CD4-positive, alpha-beta T cell treated with Interferon alpha-2 for 1 hour (primary cell): Measurements from ENCODE around the gene FOXN3.
A peak's percentile ranks its signal among the peaks of the same experiment; 100 is the strongest.
"Not testable (repeated sequence)": the region's sequence is repeated elsewhere in the genome, so short reads cannot be mapped to it uniquely, and the experiment has no call there.

Experiments used
- DNase-seq, 2 donors: peaks; one replicate each; pipeline ENCODE4 v3.0.0-alpha.2; 2020 to 2022

Gene FOXN3

GRCh38 chr14:89158104-89158503 is 258.9 kb downstream of the FOXN3 start:
- DNase-seq: not testable (repeated sequence)

DNA sequence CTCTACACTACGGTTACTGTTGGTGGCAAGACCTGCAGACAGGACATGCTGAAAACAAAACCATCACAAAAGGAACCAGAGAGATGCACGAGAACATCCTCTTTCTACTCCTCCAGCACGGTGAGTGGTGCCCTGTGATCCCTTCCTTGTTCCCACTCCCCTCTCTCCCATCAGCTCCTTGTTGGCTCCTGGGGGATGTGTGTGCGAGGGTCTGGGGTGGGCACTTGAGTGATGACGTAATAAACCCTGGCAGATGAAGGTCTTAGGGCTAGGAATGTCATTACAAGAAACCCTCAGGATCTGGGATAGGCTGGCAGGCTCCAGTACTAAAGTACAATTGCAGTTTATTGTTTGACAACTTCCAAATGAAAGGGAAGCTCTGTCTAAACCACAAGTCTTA is 261.5 kb downstream of the FOXN3 start:
- DNase-seq: no peak

DNA sequence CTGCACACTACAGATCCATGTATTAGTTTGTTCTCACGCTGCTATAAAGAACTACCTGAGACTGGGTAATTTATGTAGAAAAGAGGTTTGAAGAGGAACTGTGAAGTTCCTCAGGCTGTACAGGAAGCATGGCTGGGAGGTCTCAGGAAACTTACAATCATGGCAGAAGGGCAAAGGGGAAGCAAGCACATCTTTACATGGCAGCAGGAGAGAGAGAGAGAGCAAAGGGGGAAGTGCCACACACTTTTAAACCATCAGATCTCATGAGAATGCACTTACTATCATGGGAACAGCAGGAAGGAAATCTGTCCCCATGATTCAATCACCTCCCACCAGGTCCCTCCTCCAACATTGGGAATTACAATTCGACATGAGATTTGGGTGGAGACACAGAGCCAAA is 265.3 kb downstream of the FOXN3 start:
- not testable (repeated sequence) for DNase-seq

- no peak for DNase-seq
These were observed 270.8 kb downstream of the FOXN3 start for GRCh38 chr14:89146274-89146673.

DNA sequence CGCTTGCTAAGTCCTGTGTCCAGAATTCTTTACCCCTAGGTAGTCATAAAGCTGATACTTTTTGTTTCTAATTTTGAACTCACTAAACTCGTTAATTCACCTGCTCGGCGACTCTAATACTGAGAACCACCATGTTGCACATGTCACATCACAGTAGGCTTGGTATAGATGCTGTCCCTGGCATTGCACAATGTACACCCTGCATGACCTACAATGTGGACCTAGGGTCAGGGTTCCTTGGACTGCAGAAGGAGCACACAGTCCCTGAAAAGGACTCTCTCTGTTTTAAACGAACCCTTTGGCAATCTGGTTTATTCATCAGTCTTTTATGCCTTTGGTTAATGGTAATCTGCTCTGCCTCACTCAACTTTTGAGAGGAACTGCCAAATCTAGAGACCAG is 272.4 kb downstream of the FOXN3 start:
- no peak for DNase-seq

DNA sequence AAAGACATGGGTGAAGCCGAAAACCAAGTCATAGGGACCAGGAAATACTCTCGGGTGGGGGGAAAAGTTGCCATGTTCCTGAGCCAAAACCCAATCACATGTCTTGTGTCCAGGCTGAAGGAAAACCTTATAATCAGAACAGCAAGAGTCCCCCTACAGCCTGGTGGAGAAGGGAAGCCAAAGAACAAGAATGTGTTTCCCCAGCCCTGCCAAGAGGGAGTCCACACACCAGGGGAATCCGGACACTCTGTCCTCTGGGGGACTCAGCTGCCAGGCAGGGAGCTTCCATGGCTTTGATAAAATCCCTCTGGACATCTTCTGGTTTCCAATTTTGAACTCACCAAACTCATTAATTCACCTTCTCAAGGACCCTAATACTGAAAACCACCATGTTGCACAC is 273.0 kb downstream of the FOXN3 start:
- DNase-seq: no peak

DNA sequence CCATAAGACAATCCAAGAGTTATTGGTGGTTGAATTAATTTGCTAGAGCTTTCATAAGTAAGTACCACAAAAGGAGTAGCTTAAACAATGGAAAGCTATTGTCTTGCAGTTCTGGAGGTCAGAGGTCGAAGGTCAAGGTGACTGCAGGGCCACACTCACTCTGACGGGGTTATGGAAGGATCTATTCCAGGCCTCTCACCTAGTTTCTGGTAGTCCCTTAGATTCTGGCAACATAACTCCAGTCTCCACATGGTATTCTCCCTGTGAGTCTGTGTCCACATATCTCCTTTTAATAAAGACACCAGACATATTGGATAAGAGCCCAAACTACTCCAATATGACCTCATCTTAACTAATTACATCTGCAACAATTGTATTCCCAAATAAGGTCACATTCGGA is 273.4 kb downstream of the FOXN3 start:
- DNase-seq: no peak

DNA sequence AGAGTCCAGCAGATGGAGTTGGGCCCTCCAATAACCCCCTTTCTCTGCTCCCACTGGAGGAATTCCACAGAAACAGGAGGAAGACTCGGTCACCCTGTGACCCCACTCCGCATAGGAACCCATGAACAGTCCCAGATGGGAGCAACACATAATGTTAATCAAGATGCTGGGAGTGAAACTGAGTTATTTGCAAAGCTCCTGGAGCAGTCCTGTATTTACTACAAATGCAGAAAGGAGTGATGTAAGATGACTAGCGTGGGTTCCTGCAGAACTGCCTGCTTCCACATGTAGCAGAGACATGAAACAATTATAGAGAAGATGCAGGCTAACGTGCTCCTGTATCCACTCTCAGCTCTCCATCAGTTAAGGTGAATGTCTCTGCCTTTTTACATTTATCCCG is 274.7 kb downstream of the FOXN3 start:
- no peak for DNase-seq

DNA sequence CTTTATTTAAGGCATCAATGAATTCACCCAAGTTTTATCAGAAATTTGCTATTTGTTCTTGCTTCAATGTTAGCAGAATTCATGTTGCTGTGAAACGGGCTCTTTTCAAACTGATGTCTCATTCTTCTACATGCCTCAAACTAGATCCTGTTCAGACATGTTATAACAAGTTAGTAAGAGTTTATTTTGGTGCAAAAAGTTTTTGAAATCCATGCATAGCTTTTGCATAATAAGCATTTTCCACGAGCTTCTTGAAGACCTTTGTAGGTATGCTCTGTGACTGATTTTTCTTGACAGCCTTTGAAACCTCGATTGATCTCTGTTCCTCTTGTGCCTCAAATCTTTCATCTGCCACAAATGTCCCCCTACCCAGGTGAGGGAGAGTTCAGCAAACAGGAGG is 275.2 kb downstream of the FOXN3 start:
- DNase-seq: no peak

- DNase-seq: no peak
These were observed 276.7 kb downstream of the FOXN3 start for GRCh38 chr14:89140326-89140725.

DNA sequence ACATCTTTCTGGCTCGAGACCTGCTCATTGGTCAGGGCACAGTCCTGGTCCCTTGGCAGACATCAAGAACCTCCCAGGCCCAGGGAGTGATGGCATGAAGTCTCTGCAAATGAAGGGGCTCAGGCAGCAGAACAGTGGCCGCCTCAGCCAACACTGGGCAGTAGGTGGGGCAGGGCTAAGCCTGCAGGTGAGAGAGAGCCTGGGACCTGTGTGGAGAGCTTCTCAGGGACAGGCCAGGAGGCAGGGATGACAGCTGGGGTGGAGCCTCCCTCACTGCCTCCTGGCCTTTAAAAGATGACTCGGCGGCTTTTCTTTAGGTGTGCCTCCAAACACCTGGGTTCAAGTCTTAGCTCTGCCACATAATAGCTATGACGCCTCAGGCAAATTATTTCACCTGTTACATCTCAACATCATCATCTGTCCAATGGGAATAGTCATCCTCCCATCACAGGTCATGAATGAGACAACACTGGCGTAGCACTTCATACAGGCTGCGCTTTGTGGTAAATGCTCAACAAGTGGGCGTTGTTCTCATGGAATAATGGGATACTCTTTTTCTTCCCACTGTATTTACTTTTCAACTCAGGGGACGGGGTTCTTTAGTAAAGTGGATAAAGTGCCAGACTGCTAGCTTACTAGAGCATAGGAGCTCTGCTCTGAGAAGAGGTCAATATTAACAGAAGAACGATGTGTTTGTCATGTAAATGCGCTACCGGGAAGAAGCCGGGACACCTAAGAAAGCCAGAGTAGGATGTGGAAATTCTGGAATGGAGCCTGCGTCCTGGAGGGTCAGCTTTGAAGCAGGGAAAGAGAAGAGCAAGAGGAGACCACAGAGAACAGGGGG is 277.4 kb downstream of the FOXN3 start:
- no peak for DNase-seq

DNA sequence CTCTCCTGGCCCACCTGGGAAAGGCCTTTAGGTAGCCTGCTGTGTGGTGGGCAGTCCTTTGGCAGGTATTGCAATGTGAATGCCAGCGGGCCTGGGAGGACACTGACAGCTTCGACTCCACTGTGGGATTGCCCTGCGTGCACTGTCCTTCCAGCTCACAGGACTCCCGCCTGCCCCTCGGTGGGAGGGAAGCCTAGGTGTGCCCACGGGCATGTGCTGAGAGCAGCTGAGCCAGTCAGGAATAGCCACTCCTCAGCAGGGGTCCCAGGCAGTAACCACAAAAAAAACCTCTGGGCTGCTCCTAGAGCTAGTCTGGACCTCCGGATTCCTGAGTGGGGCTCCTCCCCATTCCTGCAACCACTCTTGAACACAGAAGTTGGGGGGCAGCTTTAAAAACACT is 278.2 kb downstream of the FOXN3 start:
- no peak for DNase-seq

DNA sequence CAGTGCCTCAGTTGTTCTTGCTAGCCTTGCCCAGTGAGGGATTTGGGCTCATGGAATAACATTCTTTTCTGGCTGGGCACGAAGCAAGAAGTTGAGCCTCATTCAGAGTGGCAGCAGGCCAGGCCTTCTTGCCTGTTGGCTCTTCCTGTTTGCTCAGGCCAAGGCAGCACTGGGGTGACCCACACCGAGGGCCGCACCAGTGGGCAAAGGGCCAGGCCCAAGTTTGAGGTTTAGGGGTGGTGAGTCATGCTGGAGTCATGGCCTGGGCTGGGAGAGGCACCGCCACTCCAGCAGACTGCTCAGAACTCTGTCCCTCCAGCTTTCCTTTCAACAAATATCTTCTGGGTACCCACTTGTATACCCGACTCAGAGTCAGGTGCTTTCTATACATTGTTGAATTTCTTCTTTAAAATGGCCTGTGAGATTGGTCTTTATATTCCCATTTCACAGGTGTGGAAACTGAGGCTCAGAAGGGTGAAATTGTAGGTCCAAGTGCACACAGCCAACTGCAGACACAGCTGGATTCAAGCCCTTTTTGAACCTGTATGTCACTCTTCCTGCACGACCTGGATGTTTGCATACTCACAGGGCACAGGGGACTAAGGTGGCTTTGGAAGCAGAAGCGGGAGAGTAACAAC is 279.4 kb downstream of the FOXN3 start:
- DNase-seq: peak in 1 of 2 donors; percentile 32

DNA sequence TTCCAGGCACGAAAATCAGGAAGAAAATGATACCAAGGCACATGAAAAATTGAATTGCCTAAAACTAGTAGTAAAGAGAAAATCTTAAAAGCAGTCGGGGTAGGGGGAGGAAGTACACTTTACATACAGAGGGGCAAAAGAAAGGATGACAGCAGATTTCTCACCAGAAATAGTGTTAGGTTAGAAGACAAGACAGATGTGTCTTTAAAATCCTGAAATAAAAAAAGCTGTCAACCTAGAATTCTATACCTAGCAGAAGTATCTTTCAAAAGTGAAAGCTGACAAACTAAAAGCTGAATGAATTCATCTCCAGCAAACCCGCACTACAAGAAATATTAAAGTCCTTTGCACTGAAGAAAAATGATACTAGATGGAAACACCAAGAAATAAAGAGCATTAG is 280.4 kb downstream of the FOXN3 start:
- DNase-seq: no peak

- DNase-seq: no peak
These were observed 282.4 kb downstream of the FOXN3 start for GRCh38 chr14:89134640-89135039.

- DNase-seq: no peak
These were observed 285.9 kb downstream of the FOXN3 start for GRCh38 chr14:89131004-89131750.

DNA sequence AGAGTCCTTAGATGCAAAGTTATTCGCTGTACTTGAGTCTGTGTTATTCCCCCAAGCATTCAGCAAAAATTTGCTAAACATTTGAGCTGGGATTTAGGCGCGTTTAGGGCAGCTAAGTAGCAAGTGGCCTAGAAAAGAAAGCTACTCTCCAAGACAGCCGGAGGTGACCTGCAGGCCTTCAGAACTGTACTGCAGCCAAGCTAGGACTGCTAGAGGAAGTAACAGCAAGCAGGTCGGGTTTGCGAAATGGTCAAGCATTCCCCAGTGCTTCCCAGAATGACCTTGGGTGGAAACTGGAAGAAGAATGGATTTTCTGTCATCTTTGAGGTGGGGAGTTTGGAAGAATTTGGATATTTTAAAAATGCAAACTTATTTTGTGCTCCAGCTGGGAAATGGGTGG is 287.5 kb downstream of the FOXN3 start:
- DNase-seq: no peak

DNA sequence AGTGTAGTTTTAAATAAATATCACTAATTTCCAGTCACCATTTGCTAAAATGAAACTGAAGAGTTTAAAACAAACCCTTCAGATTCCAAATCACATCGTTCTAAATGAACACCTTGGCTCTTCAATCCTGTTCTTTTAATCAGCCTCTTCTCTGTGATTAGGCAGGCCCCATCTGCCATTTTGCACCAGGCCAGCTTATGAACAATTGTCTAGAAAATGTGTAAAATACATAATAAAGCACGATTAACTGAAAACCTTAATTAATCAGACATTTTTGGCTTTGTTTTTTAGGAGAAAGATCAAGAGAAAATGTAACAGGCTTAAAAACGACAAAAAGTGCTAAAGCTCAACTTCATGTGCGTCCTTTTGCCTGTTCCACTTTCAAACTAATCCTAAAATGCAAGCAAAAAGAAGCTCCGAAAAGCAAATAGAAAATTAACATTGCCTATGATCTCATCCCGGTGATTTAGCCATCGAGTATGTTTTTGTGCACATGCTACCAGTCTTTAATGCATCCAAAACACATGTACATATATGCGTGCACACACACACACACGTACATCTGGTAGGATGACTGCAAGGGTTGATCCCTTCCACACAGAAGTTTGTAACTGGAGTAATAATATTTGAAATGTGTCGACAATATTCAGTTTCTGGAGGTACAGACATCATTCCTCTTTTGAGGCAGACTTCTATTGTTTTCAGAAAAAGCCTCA is 288.6 kb downstream of the FOXN3 start:
- DNase-seq: no peak

- no peak for DNase-seq
These were observed 290.6 kb downstream of the FOXN3 start for GRCh38 chr14:89126461-89126860.

GRCh38 chr14:89125216-89125615 is 291.8 kb downstream of the FOXN3 start:
- no peak for DNase-seq

GRCh38 chr14:89123851-89124250 is 293.2 kb downstream of the FOXN3 start:
- DNase-seq: no peak

GRCh38 chr14:89123215-89123614 is 293.8 kb downstream of the FOXN3 start:
- no peak for DNase-seq

- no peak for DNase-seq
These were observed 294.9 kb downstream of the FOXN3 start for GRCh38 chr14:89121968-89122620.
